HG02798 (cell line): ENCODE measurements around the gene ARSB.

Experiments used
- ATAC-seq: cut with Tn5 transposase; IDR thresholded peaks from one replicate; pipeline ENCODE4 v1.9.1; 2021; ENCODE audit warnings: mild to moderate bottlenecking; ENCODE audit not compliant: unreplicated experiment, poor library complexity

ARSB gene

DNA sequence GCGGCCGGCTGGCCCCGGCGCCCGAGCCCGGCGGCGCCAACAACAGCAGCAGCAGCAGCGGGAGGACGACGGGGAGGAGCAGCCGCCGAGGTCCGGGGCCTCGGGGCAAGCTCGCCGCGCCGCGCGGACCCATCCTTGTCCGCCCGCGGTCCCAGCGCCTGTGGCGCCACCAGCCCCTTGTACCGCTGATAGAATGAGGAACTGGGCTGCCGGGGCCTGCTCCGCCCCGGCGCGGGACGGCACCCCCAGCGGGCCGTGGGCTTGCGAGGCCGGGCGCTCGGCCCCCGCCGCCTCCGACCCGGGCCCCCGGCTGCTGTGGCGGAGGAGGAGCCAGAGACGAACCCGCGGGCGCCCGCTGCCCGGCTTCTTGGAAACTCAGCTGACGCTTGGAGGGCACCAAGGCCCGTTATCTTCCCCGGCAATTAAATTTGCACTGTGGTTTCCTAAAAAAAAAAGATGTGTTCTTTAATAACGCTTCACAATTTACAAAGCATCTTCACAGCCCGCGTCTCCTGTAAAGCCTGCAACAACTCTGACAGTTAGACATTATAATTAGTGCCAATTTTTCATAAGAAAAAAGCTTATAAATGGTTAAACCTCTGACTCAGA, at the start of gene ARSB:
TSS of gene ARSB (minus strand) at position 195 of the 609 bp plus-strand sequence. CDS start at position 133, 62 bp downstream.
- ATAC-seq, result peak; percentile 49

DNA sequence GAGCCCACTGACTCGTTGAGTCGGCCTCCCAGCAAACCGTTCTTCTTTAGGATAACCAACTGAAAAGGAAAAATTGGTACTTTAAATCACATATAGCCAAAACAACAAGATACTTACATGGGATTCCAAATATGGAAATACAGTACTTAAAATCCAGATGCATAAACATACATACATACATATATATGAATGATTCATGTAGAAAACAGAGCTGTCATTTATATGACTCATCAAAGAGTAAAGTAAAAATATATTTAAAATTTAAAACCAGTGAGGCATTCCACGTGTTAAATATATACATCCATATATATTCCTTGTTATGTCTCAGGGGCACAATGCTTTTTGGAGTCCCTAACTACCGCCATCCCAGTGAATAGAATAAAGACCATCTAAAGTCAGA, 47.7 kb upstream of the ARSB start:
- no peak for ATAC-seq

DNA sequence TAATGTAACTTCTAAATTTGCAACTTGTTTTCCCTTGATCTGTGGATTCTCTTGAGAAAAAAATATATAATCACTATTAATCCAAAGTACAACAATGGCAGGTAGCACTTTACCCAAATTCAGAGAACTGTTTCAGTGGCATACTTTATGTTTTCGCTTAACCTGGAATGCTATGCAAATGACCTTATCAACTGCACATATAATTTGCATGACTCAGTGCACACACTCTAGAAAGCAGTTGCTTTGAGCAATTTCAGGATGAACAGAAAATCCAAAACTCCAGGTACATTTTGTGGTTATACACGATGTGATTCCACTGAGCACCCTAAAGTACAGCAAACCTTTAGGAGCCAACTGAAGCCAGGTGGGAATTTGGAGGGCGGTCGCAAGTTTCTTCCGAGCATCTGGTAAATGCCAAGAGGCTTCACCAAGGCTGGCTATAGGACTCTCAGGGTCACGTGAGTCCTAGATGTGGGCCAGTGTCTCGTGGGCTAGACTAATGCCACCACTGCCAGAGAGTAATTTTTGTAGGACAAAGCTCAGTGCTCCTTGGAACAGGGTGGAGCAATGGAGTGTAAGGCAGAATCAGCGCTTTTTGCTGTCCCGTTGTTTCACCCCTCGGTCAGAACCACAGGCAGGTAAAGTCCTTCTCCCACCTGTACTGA, 47.1 kb upstream of the ARSB start:
- ATAC-seq, result no peak

DNA sequence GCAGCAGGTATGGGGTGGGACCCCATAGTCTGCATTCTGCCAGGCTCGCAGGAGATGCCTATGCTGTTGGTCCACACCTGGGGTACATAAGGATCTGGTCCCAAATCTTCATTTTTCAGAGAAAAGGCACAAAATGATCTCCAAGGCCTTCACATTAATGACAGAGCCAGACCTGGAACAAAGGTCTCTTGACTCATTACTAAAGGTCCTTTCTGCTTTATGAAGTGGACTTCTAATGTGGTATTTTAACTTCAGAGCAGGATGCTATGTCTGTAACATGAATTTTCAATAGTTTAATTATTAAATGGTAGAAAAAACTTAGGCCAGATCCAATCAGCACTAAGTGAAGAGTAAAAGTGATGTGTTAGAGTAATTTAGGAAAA, 46.4 kb upstream of the ARSB start:
- no peak for ATAC-seq

DNA sequence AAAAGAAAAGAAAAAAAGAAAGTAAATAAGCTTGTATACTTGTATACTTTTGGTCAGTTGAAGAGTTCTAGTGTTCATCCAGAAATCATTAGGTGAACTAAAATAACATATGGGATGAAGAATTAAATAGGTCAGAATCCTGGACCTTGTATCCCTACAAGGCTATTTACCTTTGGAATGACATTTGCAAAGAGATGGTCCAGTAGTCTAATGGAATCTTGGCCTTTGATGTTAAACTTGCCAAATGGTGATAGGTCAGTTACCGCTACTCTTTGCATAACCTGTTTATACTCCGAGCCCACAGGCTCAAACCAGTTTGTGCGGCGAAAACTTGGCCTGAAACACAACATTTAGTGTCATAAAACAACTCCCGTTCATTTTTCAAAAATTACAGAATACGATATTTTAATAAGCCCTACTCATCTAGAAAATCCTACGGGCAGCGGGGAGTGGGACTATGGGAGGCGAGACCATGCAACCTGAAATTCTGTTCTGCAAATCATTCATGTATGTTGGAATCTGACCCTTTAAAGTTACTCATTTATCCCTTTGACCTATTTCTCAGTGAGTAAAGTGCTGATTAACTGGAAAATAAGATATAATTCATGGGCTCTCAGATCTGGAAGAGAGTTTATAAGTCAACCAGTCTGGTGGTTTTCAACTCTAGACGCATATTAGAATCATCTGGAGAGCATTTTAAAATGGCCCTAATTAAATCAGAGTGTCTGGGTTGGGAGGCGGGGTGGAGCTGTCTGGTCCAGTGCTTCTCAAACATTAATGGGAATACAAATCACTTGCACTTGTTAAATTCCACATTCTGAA, 45.8 kb upstream of the ARSB start:
- no peak for ATAC-seq

DNA sequence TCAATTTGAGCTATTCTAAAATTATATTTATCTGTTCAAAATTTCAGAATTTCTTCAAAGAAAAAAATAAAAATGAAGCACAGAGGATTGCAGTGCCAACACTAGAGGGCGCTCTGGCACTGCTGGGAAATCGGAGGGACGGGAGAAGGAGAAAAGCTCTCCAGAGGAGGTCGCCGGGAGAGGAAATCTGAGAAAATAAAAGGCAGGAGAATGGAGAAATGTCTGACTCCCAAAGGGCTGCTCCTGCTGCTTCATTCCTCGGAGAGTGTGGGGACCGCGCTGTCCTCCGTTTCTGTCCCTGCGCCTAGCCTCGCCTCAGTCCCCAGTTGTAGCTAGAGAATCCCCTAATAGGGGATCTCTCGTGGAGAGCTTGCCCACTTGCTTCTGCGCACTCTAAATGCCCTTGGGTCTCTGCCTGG, 40.0 kb upstream of the ARSB start:
- no peak for ATAC-seq

DNA sequence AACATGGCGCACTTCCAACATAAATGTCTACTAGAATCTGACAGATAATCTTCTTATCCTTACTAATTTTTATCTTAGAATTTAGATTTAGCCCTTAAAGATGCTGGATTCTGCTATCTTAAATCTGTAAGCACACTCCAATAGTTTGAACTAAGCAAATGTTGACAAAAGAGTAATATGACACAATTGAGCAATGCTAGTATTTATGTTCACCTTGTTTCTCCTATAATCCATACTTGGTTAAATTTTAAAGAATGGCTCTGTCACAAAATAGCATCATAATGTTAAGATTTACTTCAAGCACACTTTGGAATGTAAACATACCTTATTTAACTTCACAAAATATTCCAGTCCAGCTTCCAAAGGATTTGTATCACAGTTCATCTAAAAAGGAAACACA, 38.8 kb upstream of the ARSB start:
- ATAC-seq, result no peak

DNA sequence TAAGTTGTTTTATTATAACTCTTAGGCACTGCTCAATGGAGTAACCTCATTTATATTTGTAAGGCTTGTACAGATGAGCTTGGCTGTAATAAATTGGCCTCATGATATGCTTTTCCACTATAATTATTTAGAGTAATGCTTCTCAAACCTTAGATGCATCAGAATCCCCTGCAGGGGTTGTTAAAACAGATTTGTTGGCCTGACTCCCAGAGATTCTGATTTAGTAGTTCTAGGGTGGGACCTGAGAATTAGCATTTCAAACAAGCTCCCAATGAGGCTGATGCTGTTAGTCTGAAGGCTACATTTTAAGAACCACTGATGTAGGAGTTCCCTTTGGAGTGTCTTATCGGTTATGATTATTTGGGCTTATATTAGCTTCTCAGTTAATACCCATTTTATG, 38.2 kb upstream of the ARSB start:
- no peak for ATAC-seq

DNA sequence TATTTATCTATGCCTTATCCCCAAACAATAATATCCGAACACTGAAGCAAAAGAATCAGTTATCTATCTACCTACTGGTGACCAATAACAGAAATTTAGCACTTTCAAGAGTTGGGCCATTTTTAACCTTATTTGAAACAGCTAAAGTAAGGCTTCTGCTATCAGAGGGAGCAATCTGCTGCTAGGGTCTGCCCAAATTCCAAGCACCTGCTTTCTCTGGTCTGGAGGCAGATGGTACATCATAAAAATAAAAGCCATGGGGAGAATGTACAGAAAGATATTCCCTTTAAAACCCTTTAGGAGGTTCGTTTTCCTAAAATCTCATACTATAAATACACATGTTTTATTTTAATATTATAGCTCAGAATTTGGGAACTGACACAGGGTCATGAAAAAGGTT, 37.7 kb upstream of the ARSB start:
- no peak for ATAC-seq

DNA sequence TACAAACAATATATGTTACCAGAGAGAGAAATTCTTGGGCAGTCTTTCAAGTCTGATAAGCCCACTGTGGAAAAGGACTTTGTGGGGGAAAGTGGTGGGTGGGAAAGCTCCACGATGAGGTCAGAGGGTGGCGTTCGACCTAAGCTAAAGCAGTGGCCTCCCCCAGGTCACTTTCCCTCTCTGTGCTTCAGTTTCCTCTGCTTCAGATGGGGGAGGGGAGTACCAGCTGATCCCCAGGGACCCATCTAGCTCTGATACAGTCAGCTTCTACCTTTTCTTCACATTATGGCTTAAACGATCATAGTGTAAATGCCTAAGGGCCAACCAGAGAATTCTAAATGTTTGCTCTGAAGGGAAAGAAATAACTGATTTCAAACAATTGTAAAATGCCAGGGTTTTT, 36.6 kb upstream of the ARSB start:
- ATAC-seq, result no peak

DNA sequence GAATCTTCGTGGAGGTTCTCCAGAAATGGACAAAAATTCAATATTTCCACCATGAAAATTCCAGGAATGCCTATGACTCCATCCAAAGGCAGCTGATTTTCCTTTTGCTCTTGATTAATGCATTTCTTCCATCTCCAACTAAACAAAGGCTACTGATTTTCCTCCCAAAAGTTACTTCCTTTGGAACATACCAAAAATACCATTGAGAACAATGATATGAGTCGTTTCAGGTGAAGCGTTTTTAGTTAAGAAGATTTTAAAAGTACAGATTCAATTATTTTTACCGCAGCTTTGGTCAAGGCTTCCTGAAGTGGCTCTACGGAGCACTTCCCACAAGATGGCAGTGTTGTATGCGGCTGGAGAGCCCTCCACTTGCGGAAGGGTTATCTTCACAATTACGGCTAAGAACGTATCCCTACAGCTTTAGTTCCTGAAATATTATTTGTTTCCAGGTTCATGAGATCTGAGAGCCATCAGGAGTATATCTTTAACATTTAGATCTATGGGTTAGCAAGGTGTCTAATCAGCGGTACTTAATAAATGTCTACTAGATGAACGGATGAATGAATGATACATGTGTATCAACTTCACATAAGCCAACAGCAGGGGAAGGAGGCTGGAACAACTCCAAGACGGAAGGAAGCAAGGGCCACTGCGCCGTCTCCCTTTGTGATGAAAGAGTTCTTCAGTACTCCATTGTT, 35.9 kb upstream of the ARSB start:
- peak; percentile 46 for ATAC-seq

DNA sequence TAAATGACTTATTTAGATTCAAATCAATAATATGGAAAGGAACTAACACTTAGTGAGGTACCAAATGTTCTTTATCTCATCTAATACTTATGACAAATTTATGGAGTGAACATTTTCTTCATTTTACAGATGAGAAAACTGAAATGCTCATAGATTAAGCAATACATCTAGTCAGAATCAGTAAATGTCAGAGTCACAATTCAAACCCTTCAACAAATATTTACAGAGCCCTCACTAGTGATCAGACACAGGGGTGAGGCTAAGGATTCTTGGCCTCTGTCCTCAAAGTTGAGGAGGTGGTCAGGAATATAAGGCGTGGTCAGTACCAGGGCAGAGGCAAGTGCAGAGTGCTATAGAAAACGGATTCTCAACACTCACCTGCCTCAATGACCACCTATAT, 29.5 kb upstream of the ARSB start:
- no peak for ATAC-seq

DNA sequence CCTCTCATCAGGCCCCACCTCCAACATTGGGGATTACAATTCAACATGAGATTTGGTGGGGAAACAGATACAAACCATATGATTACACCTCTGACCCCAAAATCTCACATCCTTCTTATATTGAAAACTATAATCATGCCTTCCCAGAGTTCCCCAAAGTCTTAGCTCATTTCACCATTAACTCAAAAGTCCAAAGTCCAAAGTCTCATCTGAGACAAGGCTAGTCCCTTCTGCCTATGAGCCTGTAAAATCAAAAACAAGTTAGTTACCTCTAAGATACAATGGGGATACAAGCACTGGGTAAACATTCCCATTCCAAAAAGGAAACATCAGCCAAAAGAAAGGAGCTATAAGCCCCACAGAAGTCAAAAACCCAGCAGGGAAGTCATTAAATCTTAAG, 26.8 kb upstream of the ARSB start:
- ATAC-seq, result no peak

DNA sequence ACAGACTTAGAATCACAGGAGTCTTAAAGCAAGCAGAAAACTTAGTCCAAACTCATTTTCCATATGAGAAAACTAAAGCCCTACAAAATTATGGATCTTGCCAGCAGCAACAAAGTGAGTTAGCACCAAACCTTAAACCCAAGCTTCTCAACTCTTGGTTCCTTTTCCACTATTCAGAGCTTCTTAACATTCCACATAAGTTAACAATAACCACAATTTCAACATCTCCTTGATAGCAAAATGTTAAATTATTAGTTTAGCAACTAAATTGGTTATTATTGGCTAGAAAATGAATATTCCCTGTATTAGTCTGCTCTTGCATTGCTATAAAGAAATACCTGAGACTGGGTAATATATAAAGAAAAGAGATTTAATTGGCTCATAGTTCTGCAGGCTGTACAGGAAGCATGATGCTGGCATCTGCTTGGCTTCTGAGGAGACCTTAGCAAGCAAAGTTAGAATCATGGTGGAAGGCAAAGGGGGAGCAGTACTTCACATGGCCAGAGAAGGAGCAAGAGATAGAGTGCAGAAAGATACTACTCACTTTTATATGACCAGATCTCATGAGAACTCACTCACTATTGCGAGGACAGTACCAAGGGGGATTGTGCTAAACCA, 26.2 kb upstream of the ARSB start:
- no peak for ATAC-seq

DNA sequence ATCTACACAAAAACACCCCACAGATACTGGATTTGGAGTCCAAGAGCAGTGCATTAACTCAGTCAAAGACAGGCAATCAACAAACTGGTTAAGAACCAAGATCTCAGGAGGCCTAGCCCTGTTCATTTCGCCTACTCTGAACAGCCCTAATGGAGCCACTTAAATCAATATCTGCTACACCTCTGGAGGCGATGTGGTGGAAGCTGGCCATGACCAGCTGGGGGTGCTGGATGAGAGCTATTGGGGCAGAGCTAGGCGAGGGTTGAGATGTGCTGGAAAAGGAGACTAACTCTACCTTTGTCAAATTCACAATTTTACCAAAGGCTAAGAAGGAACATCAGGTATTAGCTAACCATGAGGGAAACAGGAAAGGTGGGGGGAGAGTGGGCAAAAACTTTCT, 23.3 kb upstream of the ARSB start:
- no peak for ATAC-seq

DNA sequence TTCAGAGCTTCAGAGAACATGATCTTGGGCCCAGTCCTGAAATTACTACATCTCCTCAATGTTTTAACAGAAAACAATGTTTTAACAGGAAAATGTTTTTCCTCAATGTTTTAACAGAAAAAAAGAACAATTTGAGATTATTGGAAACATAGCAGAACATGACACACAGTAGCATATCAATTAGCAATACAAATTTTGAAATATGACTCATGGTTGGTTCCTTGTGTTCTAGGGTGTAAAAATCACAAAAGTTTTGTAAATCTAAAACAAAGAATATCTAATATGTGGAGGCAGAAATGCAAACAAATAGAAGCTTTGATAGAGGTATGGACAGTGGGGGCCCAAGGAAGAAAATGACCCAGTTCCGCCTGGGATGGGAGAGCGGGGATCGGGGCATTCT, 22.8 kb upstream of the ARSB start:
- no peak for ATAC-seq

DNA sequence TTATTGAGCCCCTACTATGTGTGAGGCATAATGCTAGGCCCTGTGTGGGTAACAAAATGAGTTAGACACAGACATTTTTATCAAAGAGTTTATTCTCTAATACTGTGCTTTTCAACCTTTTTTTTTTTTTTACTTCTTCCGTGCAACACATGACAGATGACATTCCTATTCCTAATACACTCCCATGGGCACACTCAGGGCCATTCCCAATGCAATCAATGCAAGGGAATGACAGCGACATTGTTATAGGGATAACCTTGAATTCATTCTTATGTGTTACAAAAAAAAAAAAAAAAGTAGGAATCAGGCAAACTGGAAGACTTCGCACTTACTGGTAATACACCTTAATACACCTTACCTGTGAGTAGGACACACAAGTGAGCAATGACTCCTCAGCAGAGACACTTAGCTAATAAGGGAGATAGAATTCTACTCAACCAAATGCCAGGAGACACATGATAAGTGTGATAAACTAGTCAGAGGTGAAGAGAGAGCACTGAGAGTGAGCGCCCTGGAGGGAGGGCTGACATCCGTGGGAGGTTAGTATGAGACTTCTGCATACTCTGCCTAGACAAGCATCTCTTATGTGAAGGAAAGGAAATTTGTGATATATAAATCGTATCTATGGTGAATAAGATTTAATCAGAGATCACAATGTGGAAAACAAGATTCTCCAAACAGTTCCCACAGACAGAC, 21.0 kb upstream of the ARSB start:
- no peak for ATAC-seq

DNA sequence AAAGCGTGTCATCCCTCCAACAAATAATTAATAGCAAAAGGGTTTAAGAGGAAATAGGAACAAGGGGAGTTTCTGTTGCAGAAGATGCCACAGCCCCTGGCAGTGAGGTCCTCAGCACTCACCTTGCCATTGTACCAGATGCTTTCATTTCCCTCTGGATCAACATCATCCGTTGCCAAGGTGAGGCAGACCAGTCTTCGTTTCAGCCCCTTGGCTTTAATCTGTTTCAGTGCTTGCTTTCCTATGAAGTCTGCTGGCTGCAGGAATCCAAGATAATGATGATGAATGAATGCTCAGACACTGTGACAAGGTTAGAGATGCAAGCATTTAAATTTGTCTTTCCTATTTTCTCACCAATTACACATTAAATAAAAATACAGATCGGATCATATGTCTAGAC, 20.0 kb upstream of the ARSB start:
- ATAC-seq, result no peak

DNA sequence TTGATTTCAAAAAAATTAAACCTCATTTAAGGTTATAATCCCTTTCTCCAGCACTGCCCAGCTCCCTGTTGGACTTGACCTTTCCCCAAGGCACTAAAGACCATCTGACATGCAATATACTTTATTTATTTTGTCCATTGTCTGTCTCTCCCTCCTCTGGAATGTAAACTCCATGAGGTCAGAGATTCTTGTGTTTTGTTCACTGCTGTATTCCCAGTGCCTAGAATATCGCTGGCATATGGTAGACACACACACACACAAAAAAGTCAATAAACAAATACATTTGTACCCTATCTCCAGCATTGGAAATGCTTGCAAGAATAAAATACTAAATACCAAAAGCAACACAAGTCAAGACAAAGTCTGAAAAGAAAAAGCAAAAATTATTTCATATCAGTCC, 17.3 kb upstream of the ARSB start:
- ATAC-seq, result no peak

DNA sequence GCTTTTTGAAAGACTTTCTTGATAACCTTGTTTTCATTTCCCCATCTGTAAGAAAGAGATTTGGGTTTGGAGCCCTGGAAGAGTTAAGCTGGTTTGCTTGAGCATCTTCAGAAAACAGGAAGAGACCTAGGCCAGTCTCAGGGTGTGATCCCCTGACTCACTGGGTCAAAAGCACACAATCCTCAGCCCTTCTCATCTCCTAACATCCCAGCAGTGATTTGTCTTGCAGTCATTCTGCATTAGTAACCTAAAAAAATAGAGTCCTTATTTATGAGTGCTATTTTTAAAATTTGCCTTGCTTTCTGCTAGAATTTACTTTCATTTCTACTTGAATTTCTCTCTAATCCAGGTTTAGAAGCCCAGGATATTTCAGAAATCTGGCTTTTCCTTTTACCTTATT, 16.4 kb upstream of the ARSB start:
- ATAC-seq, result no peak
